CD4-positive, alpha-beta T cell (primary cell): Measurements from ENCODE around the gene RNF220. TPM values are rescaled to one million over a fixed set of nuclear protein-coding genes. Genes with fewer than 3 reads are reported as not detected.

ENCODE experiments used
- ATAC-seq: fragments of 200-7000 bp; cut with Tn5 transposase; one replicate; pipeline ENCODE4 v1.10.0; 2022; ENCODE audit warnings: mild to moderate bottlenecking; ENCODE audit not compliant: poor library complexity
- CTCF ChIA-PET: fragments of 350-600 bp; sonication (Branson Sonifier 250); formaldehyde crosslinking; loops from one replicate; lab custom pipeline; 2021; ENCODE audit warnings: antibody characterized with exemption, inconsistent platforms; lab: Charles Lee
- POLR2A ChIA-PET: fragments of 350-600 bp; sonication (Branson Sonifier 250); formaldehyde crosslinking; loops from one replicate; lab custom pipeline; 2021; ENCODE audit warnings: antibody characterized with exemption, inconsistent platforms; lab: Charles Lee
- DNase-seq, 14 experiments: peaks; one replicate each; pipeline ENCODE4 v3.0.0-alpha.2; 2013 to 2020; ENCODE audit warnings: mixed read lengths in 2 of 14
- H3K27ac ChIP-seq, 2 donors: one replicate each; pipeline versions ENCODE4 v1.5.1 to v1.7.0; 2013; ENCODE audit warnings: low read length in 2 of 2, low read depth in 1 of 2, mild to moderate bottlenecking in 1 of 2
- H3K27me3 ChIP-seq, 2 experiments: 1 replicate in 1 of 2; 2 replicates in 1 of 2; pipeline versions ENCODE4 v1.6.1 to v1.7.0; 2013; ENCODE audit warnings: low read length in 2 of 2, control low read depth in 1 of 2, mild to moderate bottlenecking in 1 of 2, moderate library complexity in 1 of 2; ENCODE audit not compliant: insufficient read depth in 2 of 2, control insufficient read depth in 1 of 2
- H3K36me3 ChIP-seq: one replicate; pipeline ENCODE4 v1.6.1; 2013; ENCODE audit warnings: low read length, control low read depth; ENCODE audit not compliant: insufficient read depth
- H3K4me1 ChIP-seq: one replicate; pipeline ENCODE4 v1.6.1; 2013; ENCODE audit warnings: low read length, control low read depth; ENCODE audit not compliant: insufficient read depth
- H3K4me3 ChIP-seq: one replicate; pipeline ENCODE4 v1.5.1; 2013; ENCODE audit warnings: mild to moderate bottlenecking, low read length, moderate library complexity
- H3K9me3 ChIP-seq, 2 experiments: 1 replicate in 1 of 2; 2 replicates in 1 of 2; pipeline versions ENCODE4 v1.6.1 to v1.7.0; 2013; ENCODE audit warnings: low read length in 2 of 2, mild to moderate bottlenecking in 2 of 2, control low read depth in 1 of 2, moderate library complexity in 1 of 2; ENCODE audit not compliant: control insufficient read depth in 1 of 2, insufficient read depth in 1 of 2
- H3K27ac Mint-ChIP-seq: one replicate; pipeline ENCODE4 v1.8.0; 2020; ENCODE audit warnings: mixed read lengths
- H3K27me3 Mint-ChIP-seq: one replicate; pipeline ENCODE4 v1.8.0; 2021; ENCODE audit warnings: mixed read lengths
- H3K36me3 Mint-ChIP-seq: one replicate; pipeline ENCODE4 v1.8.0; 2021; ENCODE audit warnings: low read depth, mixed read lengths
- H3K4me1 Mint-ChIP-seq: one replicate; pipeline ENCODE4 v1.8.0; 2021; ENCODE audit warnings: low read depth, mixed read lengths
- H3K4me3 Mint-ChIP-seq: one replicate; pipeline ENCODE4 v1.8.0; 2020; ENCODE audit warnings: mild to moderate bottlenecking, mixed read lengths
- H3K9me3 Mint-ChIP-seq: one replicate; pipeline ENCODE4 v1.8.0; 2020; ENCODE audit warnings: mixed read lengths
- intact Hi-C, 2 experiments: fragments of 100-400 bp; cut with DNase I in 1 of 2; cut with micrococcal nuclease in 1 of 2; formaldehyde crosslinking; loops; one replicate each; pipeline versions ENCODE4 v1.15.1 to v1.9.0; 2023 to 2025; cut with DNase I, micrococcal nuclease
- total RNA-seq, 174 experiments: library from RNA in 2 of 174; stranded (reverse) in 2 of 174; gene quantifications; one replicate each; pipeline ENCODE4 v1.2.3 and lab custom pipeline; 2021 to 2026
- TF ChIP-seq, protein P1 (sequence below): fragments of 200-600 bp; IDR thresholded peaks from one replicate; pipeline ENCODE4 v1.8.0; 2022; ENCODE audit warnings: antibody characterized with exemption, mild to moderate bottlenecking

Gene RNF220
- total RNA-seq, 2 experiments from 2014 or later, result 76.0 to 77.9 TPM

DNA sequence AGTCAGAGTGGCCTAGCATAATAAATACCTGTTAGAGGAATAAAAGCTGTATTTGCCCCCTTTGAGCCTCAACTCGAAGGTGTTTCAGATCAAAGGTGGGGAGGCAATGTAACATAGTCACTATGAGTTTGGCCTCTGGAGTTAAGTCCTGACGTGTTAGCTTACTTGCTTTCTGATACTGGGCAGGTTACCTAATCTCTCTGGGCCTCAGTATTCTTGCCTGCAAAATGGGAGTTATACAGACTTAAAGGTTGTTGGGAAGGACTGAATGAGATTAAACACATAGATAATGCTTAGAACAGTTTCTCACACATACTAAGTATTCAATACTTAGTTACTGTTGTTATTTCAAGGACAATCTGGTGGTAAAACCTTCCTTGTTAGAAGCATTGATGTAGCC, 15.5 kb downstream of the RNF220 start:
- H3K9me3 Mint-ChIP-seq, result no peaks in the 10 kb centered on the region
- no peaks in the 10 kb centered on the region for H3K36me3 Mint-ChIP-seq
- no peak overlapping the region for H3K27ac Mint-ChIP-seq
- peaks cover 47 to 56% of the 10 kb centered on the region in 2 experiments for H3K27me3 ChIP-seq
- H3K4me3 ChIP-seq, result no peak overlapping the region
- H3K27ac ChIP-seq, result no peak overlapping the region
- ATAC-seq (no peak), DNase-seq (no peak)
- H3K36me3 ChIP-seq, result no peaks in the 10 kb centered on the region
- peaks cover 7% of the 10 kb centered on the region for H3K4me1 Mint-ChIP-seq
- H3K27me3 Mint-ChIP-seq, result peaks cover 61% of the 10 kb centered on the region
- intact Hi-C loops, result no loop called here
- TF ChIP-seq, protein P1, sequence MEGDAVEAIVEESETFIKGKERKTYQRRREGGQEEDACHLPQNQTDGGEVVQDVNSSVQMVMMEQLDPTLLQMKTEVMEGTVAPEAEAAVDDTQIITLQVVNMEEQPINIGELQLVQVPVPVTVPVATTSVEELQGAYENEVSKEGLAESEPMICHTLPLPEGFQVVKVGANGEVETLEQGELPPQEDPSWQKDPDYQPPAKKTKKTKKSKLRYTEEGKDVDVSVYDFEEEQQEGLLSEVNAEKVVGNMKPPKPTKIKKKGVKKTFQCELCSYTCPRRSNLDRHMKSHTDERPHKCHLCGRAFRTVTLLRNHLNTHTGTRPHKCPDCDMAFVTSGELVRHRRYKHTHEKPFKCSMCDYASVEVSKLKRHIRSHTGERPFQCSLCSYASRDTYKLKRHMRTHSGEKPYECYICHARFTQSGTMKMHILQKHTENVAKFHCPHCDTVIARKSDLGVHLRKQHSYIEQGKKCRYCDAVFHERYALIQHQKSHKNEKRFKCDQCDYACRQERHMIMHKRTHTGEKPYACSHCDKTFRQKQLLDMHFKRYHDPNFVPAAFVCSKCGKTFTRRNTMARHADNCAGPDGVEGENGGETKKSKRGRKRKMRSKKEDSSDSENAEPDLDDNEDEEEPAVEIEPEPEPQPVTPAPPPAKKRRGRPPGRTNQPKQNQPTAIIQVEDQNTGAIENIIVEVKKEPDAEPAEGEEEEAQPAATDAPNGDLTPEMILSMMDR, result no peak
- ChIA-PET POLR2A (no interaction called here), CTCF (no interaction called here)
- H3K4me3 Mint-ChIP-seq, result no peak overlapping the region
- H3K9me3 ChIP-seq, result peaks cover 0 to 13% of the 10 kb centered on the region in 2 experiments
- peaks cover 20% of the 10 kb centered on the region for H3K4me1 ChIP-seq

DNA sequence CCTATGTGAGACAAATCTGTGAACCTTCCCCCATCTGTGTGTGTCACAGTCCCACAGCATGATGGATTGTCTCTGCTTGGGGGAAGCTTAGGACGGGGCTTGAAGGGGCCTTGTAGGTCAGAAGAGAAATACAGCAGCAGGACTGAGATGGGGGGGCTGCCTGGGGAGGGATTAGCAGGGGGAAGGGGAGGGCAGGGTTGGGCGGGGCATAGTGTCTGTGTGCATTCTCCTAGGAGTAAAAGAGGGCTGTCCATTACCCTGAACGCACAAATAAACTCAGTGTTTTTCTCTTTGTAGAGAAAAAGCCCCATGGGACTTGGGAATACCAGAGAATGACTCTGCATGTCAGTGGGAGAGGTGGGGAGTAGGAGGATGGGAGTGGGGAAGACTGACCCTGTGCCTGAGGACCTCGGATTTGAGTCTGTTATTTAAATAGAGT, 16.4 kb downstream of the RNF220 start:
- H3K4me3 ChIP-seq, result no peak overlapping the region
- Mint-ChIP-seq H3K27me3 (peaks cover 69% of the 10 kb centered on the region), H3K27ac (no peak overlapping the region), H3K36me3 (no peaks in the 10 kb centered on the region), H3K9me3 (no peaks in the 10 kb centered on the region), H3K4me3 (no peak overlapping the region), H3K4me1 (peaks cover 7% of the 10 kb centered on the region)
- H3K9me3 ChIP-seq, result peaks cover 0 to 13% of the 10 kb centered on the region in 2 experiments
- H3K4me1 ChIP-seq, result peaks cover 20% of the 10 kb centered on the region
- H3K27ac ChIP-seq, result no peak overlapping the region
- TF ChIP-seq, protein P1, result no peak
- ChIA-PET POLR2A (no interaction called here), CTCF (no interaction called here)
- intact Hi-C loops, result no loop called here
- no peak for ATAC-seq
- no peaks in the 10 kb centered on the region for H3K36me3 ChIP-seq
- peaks cover 38 to 46% of the 10 kb centered on the region in 2 experiments for H3K27me3 ChIP-seq
- DNase-seq, result no peak

DNA sequence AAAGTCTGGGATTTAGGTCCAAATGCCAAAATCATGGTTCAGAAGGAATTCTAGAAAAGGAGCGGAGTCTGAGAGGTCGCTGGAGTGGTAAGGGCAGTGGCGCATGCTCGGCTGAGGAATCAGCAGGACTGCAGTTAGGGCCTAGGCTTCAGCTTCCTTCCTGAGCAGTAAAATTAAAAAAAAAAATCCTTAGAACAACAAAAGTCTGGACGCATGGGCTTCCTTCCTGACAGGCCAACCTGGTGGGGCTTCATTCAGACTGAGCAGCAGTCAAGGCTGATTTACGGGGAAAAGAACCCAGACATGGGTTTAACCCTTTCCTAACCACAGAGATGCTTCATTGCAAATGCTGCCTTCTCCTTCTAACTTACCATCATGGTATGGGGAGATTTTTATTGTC, 17.1 kb downstream of the RNF220 start:
- H3K4me1 Mint-ChIP-seq, result peaks cover 7% of the 10 kb centered on the region
- H3K27me3 Mint-ChIP-seq, result peaks cover 75% of the 10 kb centered on the region
- ATAC-seq (no peak), DNase-seq (no peak)
- POLR2A ChIA-PET, result no interaction called here
- H3K9me3 ChIP-seq, result peaks cover 0 to 11% of the 10 kb centered on the region in 2 experiments
- no peak overlapping the region for H3K4me3 Mint-ChIP-seq
- peaks cover 32 to 43% of the 10 kb centered on the region in 2 experiments for H3K27me3 ChIP-seq
- intact Hi-C loops, result no loop called here
- H3K9me3 Mint-ChIP-seq, result no peaks in the 10 kb centered on the region
- H3K36me3 Mint-ChIP-seq, result no peaks in the 10 kb centered on the region
- H3K27ac Mint-ChIP-seq, result no peak overlapping the region
- H3K4me3 ChIP-seq, result no peak overlapping the region
- H3K4me1 ChIP-seq, result peaks cover 18% of the 10 kb centered on the region
- H3K36me3 ChIP-seq, result no peaks in the 10 kb centered on the region
- H3K27ac ChIP-seq, result no peak overlapping the region
- CTCF ChIA-PET, result no interaction called here
- TF ChIP-seq, protein P1, result no peak
